ENCODE results near the gene COL23A1.

Gene COL23A1

DNA sequence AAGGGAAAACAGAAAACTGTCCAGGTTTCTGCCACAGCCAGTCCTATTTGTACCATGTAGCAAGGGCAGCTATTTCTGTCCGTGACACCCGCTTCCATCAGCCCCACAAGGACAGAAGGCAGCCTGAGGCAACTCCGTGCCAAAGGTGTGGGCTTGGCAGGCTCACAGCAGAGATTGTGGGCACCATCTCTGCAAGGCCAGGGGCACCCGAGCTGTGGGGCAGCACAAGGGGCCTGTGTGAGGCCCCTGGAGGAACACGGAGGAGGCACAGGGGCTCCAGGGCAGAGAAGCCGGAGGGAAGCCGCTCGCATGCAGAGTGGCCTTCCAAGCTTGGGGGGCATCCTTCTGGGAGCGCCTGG, 43.5 kb downstream of the COL23A1 start:
- Histone ChIP-seq H3K36me3 (replicated peaks in 1 of 2; ENCODE audit: control insufficient read depth in 2 of 2, insufficient read depth in 2 of 2, low read length in 2 of 2) (no peaks in the 10 kb centered on the region), H3K4ac (ENCODE audit: low read length) (no peak overlapping the region), H3K9ac (ENCODE audit: low read depth, low read length, poor library complexity) (no peak overlapping the region), H3K79me1 (ENCODE audit: low read depth, low read length) (no peaks in the 10 kb centered on the region), H2BK12ac (ENCODE audit: low read length) (no peak overlapping the region), H4K91ac (ENCODE audit: low read depth, low read length, poor library complexity) (no peak overlapping the region), H3K27ac (replicated peaks; ENCODE audit: low read length) (no peak overlapping the region), H3K23ac (ENCODE audit: low read depth, low read length, poor library complexity) (no peak overlapping the region), H2BK5ac (ENCODE audit: low read length) (no peak overlapping the region), H3K18ac (ENCODE audit: low read length) (no peak overlapping the region), H2BK120ac (ENCODE audit: low read depth, low read length) (no peak overlapping the region), H2BK15ac (ENCODE audit: low read length) (no peak overlapping the region), H3K4me3 (ENCODE audit: low read length in 2 of 2) (no peak overlapping the region), H3K27me3 (ENCODE audit: control insufficient read depth in 3 of 3, insufficient read depth in 3 of 3, low read depth in 1 of 3, low read length in 3 of 3) (peaks cover 0 to 19% (median 2%) of the 10 kb centered on the region in 3 experiments), H2AK5ac (ENCODE audit: low read depth, low read length) (no peak overlapping the region), H3K4me1 (ENCODE audit: control insufficient read depth in 2 of 2, insufficient read depth in 1 of 2, low read depth in 1 of 2, low read length in 2 of 2) (peaks cover 9 to 16% of the 10 kb centered on the region in 2 donors), H3K9me3 (replicated peaks in 1 of 2; ENCODE audit: control insufficient read depth in 2 of 2, insufficient read depth in 1 of 2, low read depth in 1 of 2, low read length in 2 of 2) (peaks cover 0 to 6% of the 10 kb centered on the region in 2 donors), H3K4me2 (ENCODE audit: insufficient read depth, low read length, poor library complexity, severe bottlenecking) (no peak overlapping the region), H3K14ac (ENCODE audit: low read length) (no peak overlapping the region), H2AFZ (ENCODE audit: low read length) (no peak overlapping the region), H4K8ac (ENCODE audit: low read depth, low read length) (no peak overlapping the region)
- no CpG with 5 or more reads among the region's 9 CpGs for WGBS, 2 donors (ENCODE audit: extremely low coverage in 2 of 2, insufficient read length in 2 of 2, insufficient replicate concordance in 1 of 2)
- DNase-seq (ENCODE audit: low spot score), result no peak

- H3K27me3 ChIP-seq (ENCODE audit: control insufficient read depth in 3 of 3, insufficient read depth in 3 of 3, low read depth in 1 of 3, low read length in 3 of 3), result peaks cover 0 to 19% (median 2%) of the 10 kb centered on the region in 3 experiments
Measured at GRCh38 chr5:178545941-178546674, 44.1 kb downstream of the COL23A1 start.

GRCh38 chr5:178545176-178545575, 45.0 kb downstream of the COL23A1 start:
- Histone ChIP-seq H3K4me2 (ENCODE audit: insufficient read depth, low read length, poor library complexity, severe bottlenecking) (no peak overlapping the region), H2AK5ac (ENCODE audit: low read depth, low read length) (no peak overlapping the region), H2BK12ac (ENCODE audit: low read length) (no peak overlapping the region), H4K8ac (ENCODE audit: low read depth, low read length) (no peak overlapping the region), H3K9me3 (replicated peaks in 1 of 2; ENCODE audit: control insufficient read depth in 2 of 2, insufficient read depth in 1 of 2, low read depth in 1 of 2, low read length in 2 of 2) (peaks cover 0 to 6% of the 10 kb centered on the region in 2 donors), H2BK120ac (ENCODE audit: low read depth, low read length) (no peak overlapping the region), H3K27me3 (ENCODE audit: control insufficient read depth in 3 of 3, insufficient read depth in 3 of 3, low read depth in 1 of 3, low read length in 3 of 3) (peaks cover 0 to 19% (median 2%) of the 10 kb centered on the region in 3 experiments), H3K4me3 (ENCODE audit: low read length in 2 of 2) (no peak overlapping the region), H3K23ac (ENCODE audit: low read depth, low read length, poor library complexity) (no peak overlapping the region), H3K36me3 (replicated peaks in 1 of 2; ENCODE audit: control insufficient read depth in 2 of 2, insufficient read depth in 2 of 2, low read length in 2 of 2) (no peaks in the 10 kb centered on the region), H3K79me1 (ENCODE audit: low read depth, low read length) (no peaks in the 10 kb centered on the region), H3K4ac (ENCODE audit: low read length) (no peak overlapping the region), H3K27ac (replicated peaks; ENCODE audit: low read length) (no peak overlapping the region), H3K14ac (ENCODE audit: low read length) (no peak overlapping the region), H3K4me1 (ENCODE audit: control insufficient read depth in 2 of 2, insufficient read depth in 1 of 2, low read depth in 1 of 2, low read length in 2 of 2) (peaks cover 9 to 16% of the 10 kb centered on the region in 2 donors), H2BK15ac (ENCODE audit: low read length) (no peak overlapping the region), H3K18ac (ENCODE audit: low read length) (no peak overlapping the region), H3K9ac (ENCODE audit: low read depth, low read length, poor library complexity) (no peak overlapping the region), H2BK5ac (ENCODE audit: low read length) (no peak overlapping the region), H4K91ac (ENCODE audit: low read depth, low read length, poor library complexity) (no peak overlapping the region), H2AFZ (ENCODE audit: low read length) (peak overlapping the region; percentile 9)
- peak; percentile 61 for DNase-seq (ENCODE audit: low spot score)
- no CpG with 5 or more reads among the region's 9 CpGs for WGBS, 2 donors (ENCODE audit: extremely low coverage in 2 of 2, insufficient read length in 2 of 2, insufficient replicate concordance in 1 of 2)

More at GRCh38 chr5:178545941-178546674, 44.1 kb downstream of the COL23A1 start:
- H3K18ac ChIP-seq (ENCODE audit: low read length), result peak overlapping the region; percentile 76
- H2BK5ac ChIP-seq (ENCODE audit: low read length), result no peak overlapping the region
- no peaks in the 10 kb centered on the region for H3K36me3 ChIP-seq (replicated peaks in 1 of 2; ENCODE audit: control insufficient read depth in 2 of 2, insufficient read depth in 2 of 2, low read length in 2 of 2)
- no peak for DNase-seq (ENCODE audit: low spot score)
- no peak overlapping the region for H3K14ac ChIP-seq (ENCODE audit: low read length)
- H2BK12ac ChIP-seq (ENCODE audit: low read length), result no peak overlapping the region
- no peaks in the 10 kb centered on the region for H3K79me1 ChIP-seq (ENCODE audit: low read depth, low read length)
- H3K4ac ChIP-seq (ENCODE audit: low read length), result no peak overlapping the region
- H2BK15ac ChIP-seq (ENCODE audit: low read length), result no peak overlapping the region
- H3K9me3 ChIP-seq (replicated peaks in 1 of 2; ENCODE audit: control insufficient read depth in 2 of 2, insufficient read depth in 1 of 2, low read depth in 1 of 2, low read length in 2 of 2), result peaks cover 0 to 6% of the 10 kb centered on the region in 2 donors
- H2AFZ ChIP-seq (ENCODE audit: low read length), result no peak overlapping the region
- no peak overlapping the region for H2AK5ac ChIP-seq (ENCODE audit: low read depth, low read length)
- H3K23ac ChIP-seq (ENCODE audit: low read depth, low read length, poor library complexity), result no peak overlapping the region
- H2BK120ac ChIP-seq (ENCODE audit: low read depth, low read length), result no peak overlapping the region
- H3K4me2 ChIP-seq (ENCODE audit: insufficient read depth, low read length, poor library complexity, severe bottlenecking), result no peak overlapping the region
- H3K9ac ChIP-seq (ENCODE audit: low read depth, low read length, poor library complexity), result no peak overlapping the region
- no peak overlapping the region for H3K27ac ChIP-seq (replicated peaks; ENCODE audit: low read length)
- H4K8ac ChIP-seq (ENCODE audit: low read depth, low read length), result no peak overlapping the region
- H3K4me3 ChIP-seq (ENCODE audit: low read length in 2 of 2), result no peak overlapping the region
- peaks cover 9 to 16% of the 10 kb centered on the region in 2 donors for H3K4me1 ChIP-seq (ENCODE audit: control insufficient read depth in 2 of 2, insufficient read depth in 1 of 2, low read depth in 1 of 2, low read length in 2 of 2)
- no peak overlapping the region for H4K91ac ChIP-seq (ENCODE audit: low read depth, low read length, poor library complexity)
- no CpG with 5 or more reads among the region's 16 CpGs for WGBS, 2 donors (ENCODE audit: extremely low coverage in 2 of 2, insufficient read length in 2 of 2, insufficient replicate concordance in 1 of 2)

- WGBS, 2 donors (ENCODE audit: extremely low coverage in 2 of 2, insufficient read length in 2 of 2, insufficient replicate concordance in 1 of 2), result no CpG with 5 or more reads among the region's 22 CpGs
Measured at GRCh38 chr5:178544166-178544834, 45.9 kb downstream of the COL23A1 start.

More at GRCh38 chr5:178544166-178544834, 45.9 kb downstream of the COL23A1 start:
- Histone ChIP-seq H3K9ac (ENCODE audit: low read depth, low read length, poor library complexity) (no peak overlapping the region), H3K27me3 (ENCODE audit: control insufficient read depth in 3 of 3, insufficient read depth in 3 of 3, low read depth in 1 of 3, low read length in 3 of 3) (peaks cover 0 to 19% (median 2%) of the 10 kb centered on the region in 3 experiments), H3K4ac (ENCODE audit: low read length) (no peak overlapping the region), H2BK5ac (ENCODE audit: low read length) (no peak overlapping the region), H4K8ac (ENCODE audit: low read depth, low read length) (no peak overlapping the region), H3K9me3 (replicated peaks in 1 of 2; ENCODE audit: control insufficient read depth in 2 of 2, insufficient read depth in 1 of 2, low read depth in 1 of 2, low read length in 2 of 2) (peaks cover 0 to 6% of the 10 kb centered on the region in 2 donors), H2BK12ac (ENCODE audit: low read length) (no peak overlapping the region), H4K91ac (ENCODE audit: low read depth, low read length, poor library complexity) (no peak overlapping the region), H3K27ac (replicated peaks; ENCODE audit: low read length) (no peak overlapping the region), H3K4me2 (ENCODE audit: insufficient read depth, low read length, poor library complexity, severe bottlenecking) (no peak overlapping the region), H2AK5ac (ENCODE audit: low read depth, low read length) (no peak overlapping the region), H3K36me3 (replicated peaks in 1 of 2; ENCODE audit: control insufficient read depth in 2 of 2, insufficient read depth in 2 of 2, low read length in 2 of 2) (no peaks in the 10 kb centered on the region), H2BK15ac (ENCODE audit: low read length) (no peak overlapping the region), H3K23ac (ENCODE audit: low read depth, low read length, poor library complexity) (peak overlapping the region; percentile 6), H3K4me1 (ENCODE audit: control insufficient read depth in 2 of 2, insufficient read depth in 1 of 2, low read depth in 1 of 2, low read length in 2 of 2) (peaks cover 9 to 16% of the 10 kb centered on the region in 2 donors), H3K18ac (ENCODE audit: low read length) (peak overlapping the region; percentile 89), H3K79me1 (ENCODE audit: low read depth, low read length) (no peaks in the 10 kb centered on the region), H3K14ac (ENCODE audit: low read length) (no peak overlapping the region), H2AFZ (ENCODE audit: low read length) (no peak overlapping the region), H2BK120ac (ENCODE audit: low read depth, low read length) (no peak overlapping the region), H3K4me3 (ENCODE audit: low read length in 2 of 2) (no peak overlapping the region)
- no peak for DNase-seq (ENCODE audit: low spot score)

Measured in neuronal stem cell (in vitro differentiated cells).